Testis (tissue), 3 donors: ENCODE results near the gene WNT11. TPM values are rescaled to one million over a fixed set of nuclear protein-coding genes. Genes with fewer than 3 reads are reported as not detected.

ENCODE experiments used
- DNase-seq: peaks from one replicate; pipeline ENCODE4 v3.0.0-alpha.2; 2019
- H3K27ac ChIP-seq, 2 donors: fragments of 200-600 bp; sonication (generic); one replicate each; pipeline ENCODE4 v1.5.1; 2019
- H3K27me3 ChIP-seq: fragments of 200-600 bp; sonication (generic); one replicate; pipeline ENCODE4 v1.5.1; 2019
- H3K36me3 ChIP-seq: fragments of 200-600 bp; sonication (generic); one replicate; pipeline ENCODE4 v1.5.1; 2017; ENCODE audit warnings: low read depth; ENCODE audit errors: missing control alignments
- H3K4me1 ChIP-seq: fragments of 200-600 bp; sonication (generic); one replicate; pipeline ENCODE4 v1.5.1; 2019
- H3K4me3 ChIP-seq, 2 donors: fragments of 200-600 bp; sonication (generic); one replicate each; pipeline ENCODE4 v1.5.1; 2017 to 2019
- H3K9me3 ChIP-seq: fragments of 200-600 bp; sonication (generic); one replicate; pipeline ENCODE4 v1.5.1; 2017
- POLR2A ChIP-seq: fragments of 450-650 bp; IDR thresholded peaks from one replicate; pipeline ENCODE4 v1.6.1; 2017; ENCODE audit warnings: antibody characterized with exemption, mild to moderate bottlenecking, moderate library complexity
- WGBS, 2 donors: methylation state at CpG; one replicate each; pipeline ENCODE4 v1.1.5; 2018; 5-methylcytosine and 5-hydroxymethylcytosine counted together
- intact Hi-C: fragments of 100-400 bp; cut with DNase I; formaldehyde crosslinking; loops from one replicate; pipeline ENCODE4 v1.15.1; 2023; ENCODE audit warnings: low total_unique reads
- polyA plus RNA-seq: library from polyadenylated mRNA; stranded (reverse); fragments of 350-450 nt; fragmentation: Illumina TruSeq; extraction: RNeasy Lipid Tissue Mini Kit (QIAGEN cat#74804); gene quantifications from one replicate; pipeline ENCODE4 v1.2.3, GENCODE V29; 2014; ENCODE audit warnings: low read depth, low replicate concordance; ENCODE audit not compliant: insufficient read depth
- total RNA-seq, 2 donors: library from RNA; depleted of rRNA; stranded (reverse); fragments of >200 nt; gene quantifications; one replicate each; pipeline ENCODE4 v1.2.3, GENCODE V29; 2016
- TF ChIP-seq, protein P1 (sequence below), 3 experiments: fragments of 450-650 bp in 2 of 3; fragments of 200-600 bp in 1 of 3; sonication (generic) in 1 of 3; IDR thresholded peaks; one replicate each; pipeline ENCODE4 v1.5.1; 2016 to 2019; ENCODE audit warnings: antibody characterized with exemption in 3 of 3, mild to moderate bottlenecking in 2 of 3, moderate library complexity in 1 of 3

WNT11 gene
- total and polyA plus RNA-seq, 3 donors from 2014 or later, result 2.7 to 4.3 (median 2.8) TPM

DNA sequence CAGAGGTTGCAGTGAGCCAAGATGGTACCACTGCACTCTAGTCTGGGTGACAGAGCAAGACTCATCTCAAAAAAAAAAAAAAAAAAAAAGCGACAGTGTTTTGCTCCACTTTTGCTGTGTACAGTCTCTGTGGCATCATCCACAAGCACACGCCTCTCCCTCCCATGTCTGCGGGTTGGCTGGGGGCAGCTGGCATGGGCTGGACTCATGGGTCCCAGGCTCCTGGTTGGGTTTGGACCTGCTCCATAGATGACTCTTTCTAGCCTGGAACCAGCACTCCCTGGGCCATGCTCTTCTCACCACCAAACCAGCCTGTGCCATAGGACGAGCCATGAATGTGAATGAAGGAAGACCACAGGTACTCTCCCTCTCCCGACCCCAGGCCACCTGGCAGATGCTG, 7.9 kb upstream of the WNT11 start:
- Histone ChIP-seq H3K36me3 (no peaks in the 10 kb centered on the region), H3K4me3 (no peak overlapping the region), H3K9me3 (no peaks in the 10 kb centered on the region), H3K4me1 (peaks cover 20% of the 10 kb centered on the region), H3K27me3 (no peaks in the 10 kb centered on the region), H3K27ac (no peak overlapping the region)
- 87 to 93% methylated on average over 5 of the region's 5 CpGs for WGBS, 2 donors
- TF ChIP-seq, protein P1, sequence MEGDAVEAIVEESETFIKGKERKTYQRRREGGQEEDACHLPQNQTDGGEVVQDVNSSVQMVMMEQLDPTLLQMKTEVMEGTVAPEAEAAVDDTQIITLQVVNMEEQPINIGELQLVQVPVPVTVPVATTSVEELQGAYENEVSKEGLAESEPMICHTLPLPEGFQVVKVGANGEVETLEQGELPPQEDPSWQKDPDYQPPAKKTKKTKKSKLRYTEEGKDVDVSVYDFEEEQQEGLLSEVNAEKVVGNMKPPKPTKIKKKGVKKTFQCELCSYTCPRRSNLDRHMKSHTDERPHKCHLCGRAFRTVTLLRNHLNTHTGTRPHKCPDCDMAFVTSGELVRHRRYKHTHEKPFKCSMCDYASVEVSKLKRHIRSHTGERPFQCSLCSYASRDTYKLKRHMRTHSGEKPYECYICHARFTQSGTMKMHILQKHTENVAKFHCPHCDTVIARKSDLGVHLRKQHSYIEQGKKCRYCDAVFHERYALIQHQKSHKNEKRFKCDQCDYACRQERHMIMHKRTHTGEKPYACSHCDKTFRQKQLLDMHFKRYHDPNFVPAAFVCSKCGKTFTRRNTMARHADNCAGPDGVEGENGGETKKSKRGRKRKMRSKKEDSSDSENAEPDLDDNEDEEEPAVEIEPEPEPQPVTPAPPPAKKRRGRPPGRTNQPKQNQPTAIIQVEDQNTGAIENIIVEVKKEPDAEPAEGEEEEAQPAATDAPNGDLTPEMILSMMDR (IDR thresholded peaks at IDR 0.05), result no peak
- TF ChIP-seq POLR2A, result no peak
- intact Hi-C loops, result no loop called here
- DNase-seq, result no peak

DNA sequence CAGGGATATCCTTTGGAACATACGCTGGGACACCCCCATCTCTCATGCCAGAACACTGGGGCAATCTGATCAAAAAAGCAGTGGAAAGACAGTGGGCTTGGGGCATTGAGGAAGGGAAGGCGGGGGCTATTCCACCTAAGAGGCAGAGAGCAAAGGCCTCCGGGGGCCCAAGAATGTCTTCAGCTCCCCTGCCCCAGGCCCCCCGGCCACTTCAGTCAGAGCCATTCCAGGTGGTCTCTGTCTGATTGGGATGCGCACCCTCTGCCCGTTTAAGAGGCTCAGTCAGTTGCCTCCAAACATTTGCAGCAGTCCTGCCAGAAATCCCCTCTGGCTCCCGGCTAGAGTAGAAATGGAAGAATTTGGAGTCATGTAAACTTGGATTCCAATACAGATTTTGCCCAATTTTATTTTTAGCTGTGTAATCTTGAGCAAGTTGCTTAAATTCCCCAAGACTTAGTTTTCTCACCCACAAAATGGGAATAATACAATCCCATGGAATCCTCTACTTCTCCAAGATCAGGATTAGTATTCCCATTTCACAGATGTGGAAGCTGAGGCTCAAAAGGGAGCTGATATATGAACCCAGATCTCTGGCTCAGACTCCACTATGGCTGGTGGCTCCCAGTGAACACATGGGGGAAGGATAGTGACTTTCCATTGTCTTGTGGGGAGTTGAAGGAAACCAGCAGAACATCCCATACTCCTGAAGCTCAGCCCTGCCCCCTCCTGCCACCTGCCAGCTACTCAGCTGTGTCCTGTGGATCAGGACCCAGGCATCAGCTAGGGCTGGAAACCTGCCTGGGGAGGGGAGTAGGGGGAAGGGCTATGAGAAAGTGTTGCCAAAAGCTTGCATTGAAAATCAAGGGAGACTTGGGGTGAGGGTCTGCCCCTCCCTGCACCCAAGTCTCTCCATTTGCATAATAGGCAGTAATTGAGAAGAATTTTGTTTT, 6.1 kb upstream of the WNT11 start:
- TF ChIP-seq POLR2A, result no peak
- TF ChIP-seq, protein P1 (IDR thresholded peaks at IDR 0.05), result no peak
- DNase-seq, result no peak
- Histone ChIP-seq H3K4me1 (peaks cover 30% of the 10 kb centered on the region), H3K4me3 (no peak overlapping the region), H3K36me3 (no peaks in the 10 kb centered on the region), H3K27ac (no peak overlapping the region), H3K27me3 (no peaks in the 10 kb centered on the region), H3K9me3 (no peaks in the 10 kb centered on the region)
- intact Hi-C loops, result no loop called here
- 83 to 84% methylated on average over 7 of the region's 7 CpGs for WGBS, 2 donors

DNA sequence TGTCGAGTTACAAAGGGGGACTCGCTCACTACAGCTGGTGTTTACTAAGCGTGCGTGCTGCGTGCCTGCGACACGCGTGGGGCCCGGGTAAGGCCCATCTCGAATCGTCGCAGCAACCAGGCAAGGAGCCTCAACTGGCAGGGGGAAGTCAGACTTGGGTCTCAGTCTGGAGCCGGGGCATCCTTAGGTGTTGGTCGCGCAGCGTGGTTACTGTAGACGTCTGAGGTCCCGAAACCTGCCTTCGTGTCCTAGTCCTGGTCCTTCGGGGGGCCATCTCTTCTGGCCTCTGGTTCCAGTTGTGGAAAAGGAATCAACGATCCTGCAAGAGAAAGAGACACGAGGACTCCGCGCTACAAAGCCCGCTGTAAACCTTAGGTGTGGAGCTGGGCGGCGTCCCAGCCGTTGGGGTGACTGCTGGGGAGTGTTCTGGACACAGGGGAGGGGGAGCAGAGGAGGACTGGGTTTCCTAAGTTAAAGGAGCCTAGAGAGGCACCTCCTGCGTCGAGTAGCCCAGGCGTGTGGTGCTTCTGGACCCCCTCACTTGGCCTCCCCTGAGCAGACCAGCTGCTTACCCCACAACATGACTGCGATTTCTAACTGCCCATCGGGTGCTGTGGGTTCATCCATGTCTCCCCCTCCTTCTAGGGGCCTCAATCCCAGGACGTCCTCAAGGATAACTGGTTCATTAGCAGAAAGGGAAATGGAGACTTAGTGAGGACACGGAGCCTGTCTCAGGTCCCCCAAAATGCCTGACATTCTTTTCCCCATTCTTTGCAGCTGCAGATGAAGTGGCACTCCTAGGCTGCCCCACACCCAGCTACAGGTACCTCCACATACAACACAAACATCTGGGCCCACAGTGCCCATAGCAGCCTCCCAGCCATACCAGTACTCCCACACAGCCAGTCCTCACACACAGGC, 4.9 kb upstream of the WNT11 start:
- Histone ChIP-seq H3K4me1 (peaks cover 25% of the 10 kb centered on the region), H3K36me3 (no peaks in the 10 kb centered on the region), H3K27ac (peak overlapping the region in 1 of 2 donors; percentile 35), H3K27me3 (no peaks in the 10 kb centered on the region), H3K9me3 (no peaks in the 10 kb centered on the region), H3K4me3 (peak overlapping the region; percentile 37 to 62)
- intact Hi-C loops, result no loop called here
- WGBS, 2 donors, result 21 to 26% methylated on average over 30 to 35 of the region's 35 CpGs
- no peak for DNase-seq
- TF ChIP-seq POLR2A, result no peak
- TF ChIP-seq, protein P1 (IDR thresholded peaks at IDR 0.05), result no peak

DNA sequence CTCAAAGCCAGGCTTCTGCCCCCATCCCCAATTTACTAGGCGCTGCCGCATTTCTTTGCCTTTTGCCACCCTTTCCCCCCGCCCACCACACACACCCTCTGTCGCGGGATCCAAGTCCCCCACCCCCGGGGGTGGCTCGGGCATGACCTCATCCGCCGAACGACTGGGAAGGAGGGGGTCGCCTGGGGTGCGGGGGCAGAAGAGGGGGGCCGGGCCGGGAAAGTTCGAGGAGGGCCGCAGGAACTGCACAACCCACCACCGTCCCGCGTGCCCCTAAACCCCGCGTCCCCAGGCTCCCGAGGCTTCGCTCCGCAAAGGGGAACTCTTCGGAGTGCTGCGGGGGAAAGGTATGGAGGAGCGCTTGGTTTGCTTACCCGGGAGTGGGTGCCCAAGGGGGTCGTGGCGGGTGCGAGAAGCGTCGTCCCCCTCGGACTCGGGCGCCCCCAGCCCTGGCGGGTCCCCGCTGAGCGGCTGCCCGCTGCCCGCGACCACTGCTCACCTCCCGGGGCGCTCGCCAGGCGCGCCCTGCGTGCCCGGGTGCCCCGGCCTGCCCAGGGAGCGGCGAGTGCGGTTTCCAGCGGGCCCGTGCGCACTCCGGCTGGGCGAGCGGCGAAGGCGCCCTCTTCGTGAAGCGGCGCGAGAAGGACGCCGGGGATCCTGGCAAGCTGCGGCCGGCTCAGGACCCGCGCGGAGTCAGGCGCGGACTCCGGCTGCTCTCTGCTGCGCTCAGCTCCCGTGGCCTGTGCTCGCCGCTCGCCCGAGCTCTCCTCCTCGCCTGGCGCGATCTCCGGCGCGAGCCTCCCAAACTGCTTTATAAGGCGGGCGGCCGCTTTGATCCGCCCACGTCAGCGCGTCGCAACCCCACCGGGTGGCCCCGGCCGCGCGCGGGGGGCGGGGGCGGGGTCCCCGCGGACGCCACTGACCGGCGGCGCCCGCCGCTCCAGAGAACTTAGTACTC, 4.0 kb upstream of the WNT11 start:
- Histone ChIP-seq H3K4me1 (peaks cover 28% of the 10 kb centered on the region), H3K27me3 (no peaks in the 10 kb centered on the region)

More for the DNA sequence above, 4.0 kb upstream of the WNT11 start:
- Histone ChIP-seq H3K36me3 (no peaks in the 10 kb centered on the region), H3K4me3 (peak overlapping the region; percentile 37 to 62), H3K9me3 (no peaks in the 10 kb centered on the region), H3K27ac (peak overlapping the region in 1 of 2 donors; percentile 35)
- 0 to 3% methylated on average over 8 to 71 of the region's 111 CpGs for WGBS, 2 donors
- peak; percentile 70 for DNase-seq
- intact Hi-C loops, result no loop called here
- no peak for TF ChIP-seq POLR2A
- TF ChIP-seq, protein P1 (IDR thresholded peaks at IDR 0.05), result no peak
